ENCODE data around the gene KIN. TPM values are rescaled to one million over a fixed set of nuclear protein-coding genes. Genes with fewer than 3 reads are reported as not detected.

KIN gene
- total RNA-seq, 1 experiment from 2014 or later, result 23.4 TPM

DNA sequence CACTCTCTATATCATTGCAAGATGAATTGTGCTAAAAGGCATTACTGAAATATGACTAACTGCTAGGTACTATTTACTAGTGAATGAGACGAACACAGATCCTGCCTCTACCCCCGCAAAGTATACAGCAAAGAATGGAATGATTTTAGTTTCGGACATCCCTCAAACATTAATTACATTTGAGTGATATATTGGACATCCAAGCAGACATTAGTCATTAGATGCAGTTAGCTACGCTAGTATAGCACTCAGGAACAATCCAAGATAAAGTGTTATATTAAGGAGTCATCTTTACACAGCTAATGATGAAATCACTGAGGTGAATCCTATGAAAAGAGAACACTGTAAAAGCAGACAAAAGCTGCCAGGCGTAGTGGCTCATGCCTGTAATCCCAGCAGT, 23.2 kb upstream of the KIN start:
- H3T11ph ChIP-seq (ENCODE audit: low read length), result no peak overlapping the region
- peaks cover 15% of the 10 kb centered on the region for H3K27me3 Mint-ChIP-seq (ENCODE audit: low read depth)
- no peak overlapping the region for H2BK12ac ChIP-seq (ENCODE audit: insufficient read length, low read depth, low read length)
- H4K91ac ChIP-seq (ENCODE audit: insufficient read length, low read depth, low read length), result no peak overlapping the region
- H3K27me3 ChIP-seq (ENCODE audit: insufficient read depth, low read length), result no peaks in the 10 kb centered on the region
- no peak overlapping the region for H3K4ac ChIP-seq (ENCODE audit: low read depth, low read length)
- no peak overlapping the region for H2BK120ac ChIP-seq (ENCODE audit: low read depth, low read length, poor library complexity, severe bottlenecking)
- TF ChIP-seq, protein P1, sequence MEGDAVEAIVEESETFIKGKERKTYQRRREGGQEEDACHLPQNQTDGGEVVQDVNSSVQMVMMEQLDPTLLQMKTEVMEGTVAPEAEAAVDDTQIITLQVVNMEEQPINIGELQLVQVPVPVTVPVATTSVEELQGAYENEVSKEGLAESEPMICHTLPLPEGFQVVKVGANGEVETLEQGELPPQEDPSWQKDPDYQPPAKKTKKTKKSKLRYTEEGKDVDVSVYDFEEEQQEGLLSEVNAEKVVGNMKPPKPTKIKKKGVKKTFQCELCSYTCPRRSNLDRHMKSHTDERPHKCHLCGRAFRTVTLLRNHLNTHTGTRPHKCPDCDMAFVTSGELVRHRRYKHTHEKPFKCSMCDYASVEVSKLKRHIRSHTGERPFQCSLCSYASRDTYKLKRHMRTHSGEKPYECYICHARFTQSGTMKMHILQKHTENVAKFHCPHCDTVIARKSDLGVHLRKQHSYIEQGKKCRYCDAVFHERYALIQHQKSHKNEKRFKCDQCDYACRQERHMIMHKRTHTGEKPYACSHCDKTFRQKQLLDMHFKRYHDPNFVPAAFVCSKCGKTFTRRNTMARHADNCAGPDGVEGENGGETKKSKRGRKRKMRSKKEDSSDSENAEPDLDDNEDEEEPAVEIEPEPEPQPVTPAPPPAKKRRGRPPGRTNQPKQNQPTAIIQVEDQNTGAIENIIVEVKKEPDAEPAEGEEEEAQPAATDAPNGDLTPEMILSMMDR (conservative IDR thresholded peaks at IDR 0.05), result no peak
- no peaks in the 10 kb centered on the region for H3K79me2 ChIP-seq (ENCODE audit: insufficient read depth, low read length)
- H4K20me1 ChIP-seq (ENCODE audit: control insufficient read depth, insufficient read depth, insufficient read length), result no peaks in the 10 kb centered on the region
- H3K4me2 ChIP-seq (ENCODE audit: insufficient read depth, insufficient read length, low read length), result no peak overlapping the region
- no peak overlapping the region for H2BK15ac ChIP-seq (ENCODE audit: low read depth, low read length)
- WGBS (ENCODE audit: extremely low coverage, insufficient read length, low lambda C conversion rate), result no CpG with 5 or more reads among the region's 5 CpGs
- no peak overlapping the region for H3K27ac Mint-ChIP-seq
- H3K4me1 Mint-ChIP-seq, result peaks cover 9 to 11% of the 10 kb centered on the region in 2 experiments
- no peaks in the 10 kb centered on the region for H3K79me1 ChIP-seq (ENCODE audit: insufficient read depth, low read depth, low read length, poor library complexity, severe bottlenecking)
- H2AFZ ChIP-seq (ENCODE audit: low read length), result no peak overlapping the region
- no peak overlapping the region for H3K18ac ChIP-seq (ENCODE audit: insufficient read length, low read depth, low read length)
- no peaks in the 10 kb centered on the region for H3K9me3 ChIP-seq (ENCODE audit: control insufficient read depth, low read depth, low read length)
- peaks cover 5 to 18% (median 11%) of the 10 kb centered on the region in 3 experiments; a peak in 6 of 7 replicates for H3K36me3 Mint-ChIP-seq (ENCODE audit: insufficient read depth in 1 of 3, low read depth in 3 of 3)
- 0 out of 2 replicates have a peak, but pooled peaks cover 2% of the 10 kb centered on the region for H3K4me1 ChIP-seq (ENCODE audit: insufficient read depth, low read length)
- no peak overlapping the region for H3K27ac ChIP-seq (ENCODE audit: insufficient read length, low read depth, low read length)
- no peak overlapping the region for H3K4me3 Mint-ChIP-seq
- no peak overlapping the region for H3K56ac ChIP-seq (ENCODE audit: insufficient read length, low read depth, low read length)
- H2BK20ac ChIP-seq (ENCODE audit: low read depth, low read length, poor library complexity, severe bottlenecking), result no peak overlapping the region
- H3K9me3 Mint-ChIP-seq, result no peaks in the 10 kb centered on the region
- H3K23me2 ChIP-seq (ENCODE audit: insufficient read length, low read depth, low read length, poor library complexity, severe bottlenecking), result no peaks in the 10 kb centered on the region
- H3K9ac ChIP-seq (ENCODE audit: extremely low read depth, insufficient read length, low read length), result no peak overlapping the region
- H2BK5ac ChIP-seq (ENCODE audit: insufficient read length, low read length), result no peak overlapping the region
- no peak overlapping the region for H3K23ac ChIP-seq (ENCODE audit: insufficient read length, low read depth, low read length)
- H3K14ac ChIP-seq (ENCODE audit: insufficient read depth, low read length), result no peak overlapping the region
- DNase-seq, result no peak
- no peak overlapping the region for H2AK5ac ChIP-seq (ENCODE audit: insufficient read length, low read length)
- no peak overlapping the region for H4K5ac ChIP-seq (ENCODE audit: insufficient read length, low read depth, low read length)
- H4K8ac ChIP-seq (replicated peaks; ENCODE audit: insufficient read length, low read depth, low read length), result no peak overlapping the region
